ENCODE measurements around the gene SIVA1. TPM values are rescaled to one million over a fixed set of nuclear protein-coding genes. Genes with fewer than 3 reads are reported as not detected.
A peak's percentile ranks its signal among the peaks of the same experiment; 100 is the strongest.

SIVA1 gene
- total and polyA plus RNA-seq, 2 donors (not counting 1 experiment from before 2014, with no cell fraction given) = 50.7 to 123 TPM

- Histone ChIP-seq H3K9ac (ENCODE audit: low read length) (peak within 1 kb of the TSS; percentile 74), H3K9me3 (ENCODE audit: control extremely low read depth in 1 of 3, control insufficient read depth in 2 of 3, insufficient read depth in 1 of 3, low read length in 2 of 3) (no peaks in the 10 kb centered on the region), H3K79me2 (ENCODE audit: control insufficient read depth, insufficient read depth, low read length) (no peaks in the 10 kb centered on the region), H3K36me3 (replicated peaks in 1 of 2; ENCODE audit: control extremely low read depth in 1 of 2, control insufficient read depth in 1 of 2, extremely low read depth in 1 of 2, insufficient read depth in 2 of 2, low read length in 1 of 2) (peaks cover 0 to 3% of the 10 kb centered on the region in 2 experiments), H2AFZ (ENCODE audit: insufficient read depth, low read depth, low read length, poor library complexity, severe bottlenecking) (peak within 1 kb of the TSS; percentile 84), H3K4me1 (ENCODE audit: control insufficient read depth in 2 of 2, insufficient read depth in 2 of 2, low read length in 2 of 2) (peaks cover 6 to 10% of the 10 kb centered on the region in 2 donors), H3K27ac (ENCODE audit: low read length in 2 of 2) (no peak within 1 kb of the TSS), H3K4me3 (ENCODE audit: control extremely low read depth in 1 of 5, extremely low read depth in 1 of 5, insufficient read depth in 1 of 5, low read depth in 2 of 5, low read length in 4 of 5) (peak within 1 kb of the TSS; percentile 53 to 79 (median 60)), H3K27me3 (replicated peaks in 1 of 4; ENCODE audit: control extremely low read depth in 1 of 4, control insufficient read depth in 3 of 4, insufficient read depth in 4 of 4, low read length in 3 of 4) (peaks cover 0 to 9% (median 3%) of the 10 kb centered on the region in 4 experiments), H4K20me1 (ENCODE audit: control insufficient read depth, insufficient read depth, low read length, poor library complexity, severe bottlenecking) (no peaks in the 10 kb centered on the region), H3K4me2 (replicated peaks; ENCODE audit: low read depth, low read length, poor library complexity, severe bottlenecking) (peak within 1 kb of the TSS; percentile 97)
- POLR2A ChIA-PET = interaction anchor here (0.8 kb wide), 1 partner anchor 29 kb away, joined by 6 read pairs; the partner anchor contains the start of gene SIVA1
- peaks cover 3% of the 10 kb centered on the region for H3K4me1 Mint-ChIP-seq
- intact Hi-C loops (cut with micrococcal nuclease) = loop anchor here (1.0 kb wide), 1 partner anchor 28 kb away; no protein-coding TSS in a partner anchor
- no peaks in the 10 kb centered on the region for H3K9me3 Mint-ChIP-seq (ENCODE audit: insufficient read depth)
- peak within 1 kb of the TSS; percentile 76 for H3K4me3 Mint-ChIP-seq
- CTCF ChIA-PET = interaction anchor here (0.9 to 3.6 kb wide), 5 partner anchors 13 to 102 kb away, joined by 3 to 12 read pairs (median 4); partner anchors contain the start of gene SIVA1
- DNase-seq (peak; percentile 85), ATAC-seq (ENCODE audit: low read depth) (peak; percentile 84)
- peaks cover 8% of the 10 kb centered on the region for H3K27me3 Mint-ChIP-seq
- WGBS (ENCODE audit: insufficient coverage) = under 1% methylated on average over 79 of the region's 82 CpGs
- no peak within 1 kb of the TSS for H3K27ac Mint-ChIP-seq
- peak; percentile 99 for TF ChIP-seq CTCF (IDR thresholded peaks at IDR 0.05)
- TF ChIP-seq EZH2 (IDR thresholded peaks at IDR 0.05; ENCODE audit: borderline replicate concordance, insufficient read depth, low read depth, low read length, poor library complexity, severe bottlenecking) = no peak
Observed at GRCh38 chr14:104723651-104724406, 29.1 kb upstream of the SIVA1 start, which contains the start of gene ADSS1. ADSS1 (plus strand) TSS chr14:104724229; CDS start chr14:104724271, 42 bp downstream.
